ENCODE data around the gene RAB8B.
A peak's percentile ranks its signal among the peaks of the same experiment; 100 is the strongest.

Gene RAB8B

GRCh38 chr15:63252292-63252691, 62.9 kb downstream of the RAB8B start:
- DNase-seq, result no peak
- Histone ChIP-seq H3K27ac (ENCODE audit: low read depth, low read length) (no peak overlapping the region), H2BK5ac (ENCODE audit: low read depth, low read length, poor library complexity) (no peak overlapping the region), H2BK120ac (ENCODE audit: insufficient read depth, low read length, poor library complexity) (no peak overlapping the region), H3K4me1 (ENCODE audit: control insufficient read depth in 1 of 2, insufficient read depth in 2 of 2, low read length in 2 of 2) (peaks cover 0 to 2% of the 10 kb centered on the region in 2 experiments), H3K79me1 (ENCODE audit: low read length) (no peaks in the 10 kb centered on the region), H3K4me2 (ENCODE audit: low read length) (no peak overlapping the region), H2AFZ (ENCODE audit: insufficient read depth, low read length, poor library complexity) (no peak overlapping the region), H3K36me3 (ENCODE audit: control insufficient read depth in 1 of 2, insufficient read depth in 2 of 2, low read length in 2 of 2) (peaks cover 0 to 5% of the 10 kb centered on the region in 2 experiments), H2AK5ac (ENCODE audit: low read length) (no peak overlapping the region), H4K12ac (ENCODE audit: low read depth, low read length) (no peak overlapping the region), H3K4me3 (ENCODE audit: low read depth, low read length) (no peak overlapping the region), H3K4ac (ENCODE audit: low read depth, low read length) (no peak overlapping the region), H3K79me2 (ENCODE audit: control insufficient read depth, insufficient read depth, low read length, poor library complexity) (no peaks in the 10 kb centered on the region), H4K91ac (ENCODE audit: low read depth, low read length) (no peak overlapping the region), H2BK12ac (ENCODE audit: low read length) (no peak overlapping the region), H3K23ac (ENCODE audit: low read length) (no peak overlapping the region), H3K9me3 (ENCODE audit: insufficient read depth, low read depth, low read length) (no peaks in the 10 kb centered on the region), H3K14ac (ENCODE audit: low read length) (no peak overlapping the region), H3K27me3 (ENCODE audit: insufficient read depth, low read length) (no peaks in the 10 kb centered on the region), H3K9ac (ENCODE audit: low read length) (no peak overlapping the region), H4K8ac (ENCODE audit: low read depth, low read length) (no peak overlapping the region), H3K18ac (ENCODE audit: low read length) (no peak overlapping the region)
- WGBS (ENCODE audit: extremely low coverage, insufficient coverage, insufficient read length), result no CpG with 5 or more reads among the region's 2 CpGs

- peaks cover 0 to 2% of the 10 kb centered on the region in 2 experiments for H3K36me3 ChIP-seq (ENCODE audit: control insufficient read depth in 1 of 2, insufficient read depth in 2 of 2, low read length in 2 of 2)
- H4K91ac ChIP-seq (ENCODE audit: low read depth, low read length), result no peak overlapping the region
- no peak overlapping the region for H4K12ac ChIP-seq (ENCODE audit: low read depth, low read length)
- H3K23ac ChIP-seq (ENCODE audit: low read length), result no peak overlapping the region
- WGBS (ENCODE audit: extremely low coverage, insufficient coverage, insufficient read length), result no CpG with 5 or more reads among the region's 2 CpGs
- no peak overlapping the region for H3K27ac ChIP-seq (ENCODE audit: low read depth, low read length)
- H2BK12ac ChIP-seq (ENCODE audit: low read length), result no peak overlapping the region
- H2BK5ac ChIP-seq (ENCODE audit: low read depth, low read length, poor library complexity), result no peak overlapping the region
- H3K79me1 ChIP-seq (ENCODE audit: low read length), result no peaks in the 10 kb centered on the region
- H2BK120ac ChIP-seq (ENCODE audit: insufficient read depth, low read length, poor library complexity), result no peak overlapping the region
- H3K18ac ChIP-seq (ENCODE audit: low read length), result no peak overlapping the region
- H3K9ac ChIP-seq (ENCODE audit: low read length), result no peak overlapping the region
- peaks cover 0 to 3% of the 10 kb centered on the region in 2 experiments for H3K4me1 ChIP-seq (ENCODE audit: control insufficient read depth in 1 of 2, insufficient read depth in 2 of 2, low read length in 2 of 2)
- no peaks in the 10 kb centered on the region for H3K9me3 ChIP-seq (ENCODE audit: insufficient read depth, low read depth, low read length)
- no peak overlapping the region for H4K8ac ChIP-seq (ENCODE audit: low read depth, low read length)
- no peak overlapping the region for H3K4me3 ChIP-seq (ENCODE audit: low read depth, low read length)
- H2AFZ ChIP-seq (ENCODE audit: insufficient read depth, low read length, poor library complexity), result no peak overlapping the region
- no peak overlapping the region for H3K4ac ChIP-seq (ENCODE audit: low read depth, low read length)
- no peak for DNase-seq
- no peaks in the 10 kb centered on the region for H3K79me2 ChIP-seq (ENCODE audit: control insufficient read depth, insufficient read depth, low read length, poor library complexity)
- no peaks in the 10 kb centered on the region for H3K27me3 ChIP-seq (ENCODE audit: insufficient read depth, low read length)
- no peak overlapping the region for H2AK5ac ChIP-seq (ENCODE audit: low read length)
- H3K4me2 ChIP-seq (ENCODE audit: low read length), result no peak overlapping the region
- no peak overlapping the region for H3K14ac ChIP-seq (ENCODE audit: low read length)
Observed at GRCh38 chr15:63254991-63255390, 65.6 kb downstream of the RAB8B start.

- peaks cover 0 to 2% of the 10 kb centered on the region in 2 experiments for H3K36me3 ChIP-seq (ENCODE audit: control insufficient read depth in 1 of 2, insufficient read depth in 2 of 2, low read length in 2 of 2)
- H4K8ac ChIP-seq (ENCODE audit: low read depth, low read length), result no peak overlapping the region
- H3K79me2 ChIP-seq (ENCODE audit: control insufficient read depth, insufficient read depth, low read length, poor library complexity), result no peaks in the 10 kb centered on the region
- no peak overlapping the region for H2BK12ac ChIP-seq (ENCODE audit: low read length)
- H3K14ac ChIP-seq (ENCODE audit: low read length), result no peak overlapping the region
- H3K18ac ChIP-seq (ENCODE audit: low read length), result no peak overlapping the region
- no peak for DNase-seq
- H4K91ac ChIP-seq (ENCODE audit: low read depth, low read length), result no peak overlapping the region
- no peak overlapping the region for H3K4ac ChIP-seq (ENCODE audit: low read depth, low read length)
- H2BK120ac ChIP-seq (ENCODE audit: insufficient read depth, low read length, poor library complexity), result peak overlapping the region; percentile 46
- H4K12ac ChIP-seq (ENCODE audit: low read depth, low read length), result no peak overlapping the region
- no CpG with 5 or more reads among the region's 1 CpG for WGBS (ENCODE audit: extremely low coverage, insufficient coverage, insufficient read length)
- peaks cover 0 to 3% of the 10 kb centered on the region in 2 experiments for H3K4me1 ChIP-seq (ENCODE audit: control insufficient read depth in 1 of 2, insufficient read depth in 2 of 2, low read length in 2 of 2)
- no peak overlapping the region for H3K4me2 ChIP-seq (ENCODE audit: low read length)
- H2AK5ac ChIP-seq (ENCODE audit: low read length), result no peak overlapping the region
- H3K79me1 ChIP-seq (ENCODE audit: low read length), result no peaks in the 10 kb centered on the region
- no peak overlapping the region for H3K9ac ChIP-seq (ENCODE audit: low read length)
- no peak overlapping the region for H3K27ac ChIP-seq (ENCODE audit: low read depth, low read length)
- H2BK5ac ChIP-seq (ENCODE audit: low read depth, low read length, poor library complexity), result no peak overlapping the region
- H3K9me3 ChIP-seq (ENCODE audit: insufficient read depth, low read depth, low read length), result no peaks in the 10 kb centered on the region
- no peaks in the 10 kb centered on the region for H3K27me3 ChIP-seq (ENCODE audit: insufficient read depth, low read length)
- H2AFZ ChIP-seq (ENCODE audit: insufficient read depth, low read length, poor library complexity), result no peak overlapping the region
- H3K4me3 ChIP-seq (ENCODE audit: low read depth, low read length), result no peak overlapping the region
- H3K23ac ChIP-seq (ENCODE audit: low read length), result no peak overlapping the region
Observed at GRCh38 chr15:63255489-63255990, 66.1 kb downstream of the RAB8B start.

- Histone ChIP-seq H3K27me3 (ENCODE audit: insufficient read depth, low read length) (no peaks in the 10 kb centered on the region), H2BK5ac (ENCODE audit: low read depth, low read length, poor library complexity) (no peak overlapping the region), H3K27ac (ENCODE audit: low read depth, low read length) (no peak overlapping the region), H4K91ac (ENCODE audit: low read depth, low read length) (no peak overlapping the region), H3K9ac (ENCODE audit: low read length) (no peak overlapping the region), H3K23ac (ENCODE audit: low read length) (no peak overlapping the region), H2BK12ac (ENCODE audit: low read length) (no peak overlapping the region), H3K14ac (ENCODE audit: low read length) (no peak overlapping the region), H2AFZ (ENCODE audit: insufficient read depth, low read length, poor library complexity) (no peak overlapping the region), H3K9me3 (ENCODE audit: insufficient read depth, low read depth, low read length) (no peaks in the 10 kb centered on the region), H2AK5ac (ENCODE audit: low read length) (no peak overlapping the region), H3K36me3 (ENCODE audit: control insufficient read depth in 1 of 2, insufficient read depth in 2 of 2, low read length in 2 of 2) (peaks cover 0 to 2% of the 10 kb centered on the region in 2 experiments), H3K4me3 (ENCODE audit: low read depth, low read length) (no peak overlapping the region), H3K4me2 (ENCODE audit: low read length) (no peak overlapping the region), H3K79me1 (ENCODE audit: low read length) (no peaks in the 10 kb centered on the region), H4K8ac (ENCODE audit: low read depth, low read length) (no peak overlapping the region), H3K4me1 (ENCODE audit: control insufficient read depth in 1 of 2, insufficient read depth in 2 of 2, low read length in 2 of 2) (peaks cover 0 to 3% of the 10 kb centered on the region in 2 experiments), H3K79me2 (ENCODE audit: control insufficient read depth, insufficient read depth, low read length, poor library complexity) (no peaks in the 10 kb centered on the region), H3K18ac (ENCODE audit: low read length) (no peak overlapping the region), H2BK120ac (ENCODE audit: insufficient read depth, low read length, poor library complexity) (no peak overlapping the region), H3K4ac (ENCODE audit: low read depth, low read length) (no peak overlapping the region), H4K12ac (ENCODE audit: low read depth, low read length) (no peak overlapping the region)
- no CpG with 5 or more reads among the region's 5 CpGs for WGBS (ENCODE audit: extremely low coverage, insufficient coverage, insufficient read length)
- peak in 1 of 2 donors; percentile 56 for DNase-seq
Observed at GRCh38 chr15:63256433-63257274, 67.2 kb downstream of the RAB8B start.

Data from trophoblast cell (in vitro differentiated cells and primary cell).